ENCODE results near the gene ETV6. TPM values are rescaled to one million over a fixed set of nuclear protein-coding genes. Genes with fewer than 3 reads are reported as not detected.

The ETV6 gene
- total and polyA plus RNA-seq, 9 of the 15 experiments (the other 6 are each of a cell fraction or from before 2014, with no cell fraction given): 0.81 to 12.7 (median 4.1) TPM

GRCh38 chr12:11714626-11715025 lies 65.2 kb downstream of the ETV6 start:
- no TSS peak for BruUV-seq (replicated peaks)
- Histone ChIP-seq H3K79me2 (ENCODE audit: control insufficient read depth, insufficient read depth, low read length) (no peaks in the 10 kb centered on the region), H3K4me1 (replicated peaks in 1 of 2; ENCODE audit: control insufficient read depth in 2 of 2, insufficient read depth in 2 of 2, low read length in 2 of 2) (no peaks in the 10 kb centered on the region), H3K27ac (ENCODE audit: extremely low read depth, low read depth, low read length) (no peak overlapping the region), H3K9ac (ENCODE audit: insufficient read depth in 1 of 2, low read depth in 2 of 2, low read length in 2 of 2) (no peak overlapping the region), H2AFZ (ENCODE audit: low read depth, low read length) (no peak overlapping the region), H3K4me3 (no peak overlapping the region), H3K4me2 (ENCODE audit: insufficient read depth, low read length) (no peak overlapping the region), H4K20me1 (replicated peaks; ENCODE audit: control insufficient read depth, insufficient read depth, low read length) (no peaks in the 10 kb centered on the region), H3K36me3 (ENCODE audit: control insufficient read depth, insufficient read depth, low read length) (no peaks in the 10 kb centered on the region), H3K9me1 (ENCODE audit: control insufficient read depth, insufficient read depth, low read length) (no peaks in the 10 kb centered on the region), H3K9me3 (replicated peaks; ENCODE audit: control insufficient read depth, insufficient read depth, low read depth, low read length) (no peaks in the 10 kb centered on the region), H3K27me3 (ENCODE audit: control insufficient read depth in 2 of 2, insufficient read depth in 2 of 2, low read length in 2 of 2) (no peaks in the 10 kb centered on the region)
- ChIA-PET CTCF (ENCODE audit: low intra/inter-chr PET ratio) (no interaction called here), POLR2A (no interaction called here)
- TF ChIP-seq NCOA6 (IDR thresholded peaks at IDR 0.05) (no peak), SMARCA5 (IDR thresholded peaks at IDR 0.05) (no peak), IRF2 (CRISPR knock-in tag; IDR thresholded peaks at IDR 0.05) (no peak), POLR2B (IDR thresholded peaks at IDR 0.05; ENCODE audit: low read depth, partially characterized antibody) (no peak), TAF15 (IDR thresholded peaks at IDR 0.05; ENCODE audit: low read depth, low read length) (no peak)
- no peak for ATAC-seq
- intact Hi-C loops (cut with micrococcal nuclease) (no loop called here), in situ Hi-C loops (cut with MboI) (no loop called here)
- no peak for DNase-seq (ENCODE audit: extremely low read depth in 1 of 4, low spot score in 3 of 4)
- FAIRE-seq: no peak
- 42% methylated on average over 3 of the region's 5 CpGs for WGBS (ENCODE audit: insufficient coverage, low coverage, missing lambda C conversion rate)

GRCh38 chr12:11715621-11716020 lies 66.1 kb downstream of the ETV6 start:
- WGBS (ENCODE audit: insufficient coverage, low coverage, missing lambda C conversion rate): 59% methylated on average over 4 of the region's 4 CpGs
- no peaks in the 10 kb centered on the region for H3K4me1 ChIP-seq (replicated peaks in 1 of 2; ENCODE audit: control insufficient read depth in 2 of 2, insufficient read depth in 2 of 2, low read length in 2 of 2)
- ChIA-PET POLR2A (no interaction called here), CTCF (ENCODE audit: low intra/inter-chr PET ratio) (no interaction called here)
- no peak for ATAC-seq
- H3K9ac ChIP-seq (ENCODE audit: insufficient read depth in 1 of 2, low read depth in 2 of 2, low read length in 2 of 2): no peak overlapping the region
- H3K9me1 ChIP-seq (ENCODE audit: control insufficient read depth, insufficient read depth, low read length): no peaks in the 10 kb centered on the region
- no peak for DNase-seq (ENCODE audit: extremely low read depth in 1 of 4, low spot score in 3 of 4)
- H3K27me3 ChIP-seq (ENCODE audit: control insufficient read depth in 2 of 2, insufficient read depth in 2 of 2, low read length in 2 of 2): no peaks in the 10 kb centered on the region
- H2AFZ ChIP-seq (ENCODE audit: low read depth, low read length): no peak overlapping the region
- H3K36me3 ChIP-seq (ENCODE audit: control insufficient read depth, insufficient read depth, low read length): no peaks in the 10 kb centered on the region
- BruUV-seq (replicated peaks): no TSS peak
- no peaks in the 10 kb centered on the region for H4K20me1 ChIP-seq (replicated peaks; ENCODE audit: control insufficient read depth, insufficient read depth, low read length)
- intact Hi-C loops (cut with micrococcal nuclease): no loop called here
- TF ChIP-seq HLTF (IDR thresholded peaks at IDR 0.05) (no peak), PURB (CRISPR knock-in tag; IDR thresholded peaks at IDR 0.05; ENCODE audit: low read depth) (no peak), NFE2L1 (tag; IDR thresholded peaks at IDR 0.05; ENCODE audit: borderline replicate concordance, low read depth) (no peak), CBFA2T2 (conservative IDR thresholded peaks at IDR 0.05) (no peak), RBFOX2 (IDR thresholded peaks at IDR 0.05; ENCODE audit: low read depth, low read length) (no peak), PCBP2 (IDR thresholded peaks at IDR 0.05; ENCODE audit: low read depth, low read length, poor library complexity, severe bottlenecking) (no peak)
- H3K9me3 ChIP-seq (replicated peaks; ENCODE audit: control insufficient read depth, insufficient read depth, low read depth, low read length): no peaks in the 10 kb centered on the region
- no peaks in the 10 kb centered on the region for H3K79me2 ChIP-seq (ENCODE audit: control insufficient read depth, insufficient read depth, low read length)
- no peak overlapping the region for H3K27ac ChIP-seq (ENCODE audit: extremely low read depth, low read depth, low read length)
- FAIRE-seq: no peak
- in situ Hi-C loops (cut with MboI): no loop called here
- H3K4me3 ChIP-seq: no peak overlapping the region
- no peak overlapping the region for H3K4me2 ChIP-seq (ENCODE audit: insufficient read depth, low read length)
